ENCODE measurements around the gene ASB10. TPM values are rescaled to one million over a fixed set of nuclear protein-coding genes. Genes with fewer than 3 reads are reported as not detected.

ASB10 gene
- total RNA-seq, 6 donors from 2014 or later, result not detected

- no peak overlapping the region for H3K4me3 ChIP-seq
- H3K27me3 ChIP-seq, result no peaks in the 10 kb centered on the region
- no peaks in the 10 kb centered on the region for H3K9me3 ChIP-seq
- DNase-seq (no peak), ATAC-seq (ENCODE audit: low FRiP score in 2 of 2) (peak in 1 of 2 donors; percentile 1)
- no peak for TF ChIP-seq CTCF (IDR thresholded peaks at IDR 0.05)
- TF ChIP-seq EP300 (IDR thresholded peaks at IDR 0.05), result no peak
- TF ChIP-seq POLR2AphosphoS5 (IDR thresholded peaks at IDR 0.05), result no peak
- no peak for TF ChIP-seq POLR2A (IDR thresholded peaks at IDR 0.05)
- peaks cover 17 to 81% (median 74%) of the 10 kb centered on the region in 4 donors for H3K36me3 ChIP-seq
- no peaks in the 10 kb centered on the region for H3K4me1 ChIP-seq
- WGBS, 2 donors, result 91 to 93% methylated on average over 26 to 31 of the region's 31 CpGs
- H3K27ac ChIP-seq, result no peak overlapping the region
Measured at GRCh38 chr7:151141855-151142685, 45.0 kb downstream of the ASB10 start.

- ATAC-seq (ENCODE audit: low FRiP score in 2 of 2) (peak in 1 of 2 donors; percentile 9), DNase-seq (no peak)
- Histone ChIP-seq H3K4me3 (no peak overlapping the region), H3K27ac (no peak overlapping the region), H3K4me1 (no peaks in the 10 kb centered on the region), H3K9me3 (no peaks in the 10 kb centered on the region), H3K36me3 (peaks cover 18 to 88% (median 81%) of the 10 kb centered on the region in 4 donors), H3K27me3 (no peaks in the 10 kb centered on the region)
- no peak for TF ChIP-seq EP300 (IDR thresholded peaks at IDR 0.05)
- TF ChIP-seq POLR2AphosphoS5 (IDR thresholded peaks at IDR 0.05), result no peak
- no peak for TF ChIP-seq POLR2A (IDR thresholded peaks at IDR 0.05)
- no peak for TF ChIP-seq CTCF (IDR thresholded peaks at IDR 0.05)
- 86 to 92% methylated on average over 9 of the region's 9 CpGs for WGBS, 2 donors
Measured at GRCh38 chr7:151141311-151141854, 45.7 kb downstream of the ASB10 start.

- 90 to 94% methylated on average over 7 of the region's 7 CpGs for WGBS, 2 donors
- Histone ChIP-seq H3K36me3 (peaks cover 23 to 94% (median 87%) of the 10 kb centered on the region in 4 donors), H3K4me3 (no peak overlapping the region), H3K27ac (no peak overlapping the region), H3K4me1 (no peaks in the 10 kb centered on the region), H3K9me3 (no peaks in the 10 kb centered on the region), H3K27me3 (no peaks in the 10 kb centered on the region)
- no peak for TF ChIP-seq POLR2A (IDR thresholded peaks at IDR 0.05)
- DNase-seq (no peak), ATAC-seq (ENCODE audit: low FRiP score in 2 of 2) (no peak)
Measured at GRCh38 chr7:151140826-151141225, 46.2 kb downstream of the ASB10 start.

GRCh38 chr7:151139791-151140190 is 47.3 kb downstream of the ASB10 start:
- ATAC-seq (ENCODE audit: low FRiP score in 2 of 2), result no peak
- H3K9me3 ChIP-seq, result no peaks in the 10 kb centered on the region
- H3K36me3 ChIP-seq, result peaks cover 29 to 99% (median 95%) of the 10 kb centered on the region in 4 donors
- no peaks in the 10 kb centered on the region for H3K4me1 ChIP-seq
- no peak for DNase-seq
- H3K27ac ChIP-seq, result no peak overlapping the region
- WGBS, 2 donors, result 88 to 93% methylated on average over 9 of the region's 9 CpGs
- TF ChIP-seq POLR2AphosphoS5 (IDR thresholded peaks at IDR 0.05), result no peak
- TF ChIP-seq CTCF (IDR thresholded peaks at IDR 0.05), result no peak
- TF ChIP-seq EP300 (IDR thresholded peaks at IDR 0.05), result no peak
- no peak for TF ChIP-seq POLR2A (IDR thresholded peaks at IDR 0.05)
- no peak overlapping the region for H3K4me3 ChIP-seq
- no peaks in the 10 kb centered on the region for H3K27me3 ChIP-seq

- TF ChIP-seq EP300 (IDR thresholded peaks at IDR 0.05) (no peak), POLR2AphosphoS5 (IDR thresholded peaks at IDR 0.05) (no peak), POLR2A (IDR thresholded peaks at IDR 0.05) (no peak), CTCF (IDR thresholded peaks at IDR 0.05) (no peak)
- Histone ChIP-seq H3K4me3 (no peak overlapping the region), H3K27me3 (no peaks in the 10 kb centered on the region), H3K36me3 (peaks cover 29 to 100% (median 97%) of the 10 kb centered on the region in 4 donors), H3K4me1 (no peaks in the 10 kb centered on the region), H3K27ac (no peak overlapping the region), H3K9me3 (no peaks in the 10 kb centered on the region)
- 91 to 94% methylated on average over 14 to 18 of the region's 18 CpGs for WGBS, 2 donors
- DNase-seq (no peak), ATAC-seq (ENCODE audit: low FRiP score in 2 of 2) (no peak)
Measured at GRCh38 chr7:151139071-151139790, 47.8 kb downstream of the ASB10 start.
